ENCODE measurements around the gene FAM50B.

The FAM50B gene

GRCh38 chr6:3848925-3849605 is at the start of gene FAM50B:
Gene FAM50B (plus strand): TSS chr6:3849373. CDS start chr6:3849812, 439 bp downstream.
- DNase-seq (ENCODE audit: low read depth): peak; percentile 87

GRCh38 chr6:3799719-3800118 is 49.5 kb upstream of the FAM50B start:
- DNase-seq (ENCODE audit: low read depth): no peak

- DNase-seq (ENCODE audit: low read depth): no peak
Observed at GRCh38 chr6:3800850-3801591, 48.2 kb upstream of the FAM50B start.

GRCh38 chr6:3801960-3802359 is 47.2 kb upstream of the FAM50B start:
- DNase-seq (ENCODE audit: low read depth): no peak

GRCh38 chr6:3803627-3804468 is 45.3 kb upstream of the FAM50B start:
- DNase-seq (ENCODE audit: low read depth): no peak

GRCh38 chr6:3804964-3805363 is 44.2 kb upstream of the FAM50B start:
- DNase-seq (ENCODE audit: low read depth): no peak

- no peak for DNase-seq (ENCODE audit: low read depth)
Observed at GRCh38 chr6:3805448-3806123, 43.6 kb upstream of the FAM50B start.

- no peak for DNase-seq (ENCODE audit: low read depth)
Observed at GRCh38 chr6:3806169-3806922, 42.8 kb upstream of the FAM50B start.

- no peak for DNase-seq (ENCODE audit: low read depth)
Observed at GRCh38 chr6:3808199-3808598, 41.0 kb upstream of the FAM50B start.

- no peak for DNase-seq (ENCODE audit: low read depth)
Observed at GRCh38 chr6:3808759-3809514, 40.2 kb upstream of the FAM50B start.

- DNase-seq (ENCODE audit: low read depth): no peak
Observed at GRCh38 chr6:3809515-3809891, 39.7 kb upstream of the FAM50B start.

GRCh38 chr6:3809982-3810381 is 39.2 kb upstream of the FAM50B start:
- no peak for DNase-seq (ENCODE audit: low read depth)

GRCh38 chr6:3811191-3811590 is 38.0 kb upstream of the FAM50B start:
- no peak for DNase-seq (ENCODE audit: low read depth)

- no peak for DNase-seq (ENCODE audit: low read depth)
Observed at GRCh38 chr6:3812596-3812995, 36.6 kb upstream of the FAM50B start.

GRCh38 chr6:3813150-3813780 is 35.9 kb upstream of the FAM50B start:
- DNase-seq (ENCODE audit: low read depth): no peak

- DNase-seq (ENCODE audit: low read depth): no peak
Observed at GRCh38 chr6:3813918-3814317, 35.3 kb upstream of the FAM50B start.

- DNase-seq (ENCODE audit: low read depth): no peak
Observed at GRCh38 chr6:3814539-3814938, 34.6 kb upstream of the FAM50B start.

- DNase-seq (ENCODE audit: low read depth): no peak
Observed at GRCh38 chr6:3816251-3816650, 32.9 kb upstream of the FAM50B start.

- DNase-seq (ENCODE audit: low read depth): no peak
Observed at GRCh38 chr6:3819161-3820110, 29.7 kb upstream of the FAM50B start.
